GM19025 (cell line): ENCODE data around the gene KIF25.
"Not testable (repeated sequence)": the region's sequence is repeated elsewhere in the genome, so short reads cannot be mapped to it uniquely, and the experiment has no call there.

Source experiments
- ATAC-seq: cut with Tn5 transposase; IDR thresholded peaks from one replicate; pipeline ENCODE4 v1.9.1; 2021; ENCODE audit warnings: mild to moderate bottlenecking, low read depth, moderate library complexity; ENCODE audit not compliant: unreplicated experiment

The KIF25 gene

GRCh38 chr6:167993169-167993568 is 4.3 kb upstream of the KIF25 start:
- ATAC-seq: no peak

DNA sequence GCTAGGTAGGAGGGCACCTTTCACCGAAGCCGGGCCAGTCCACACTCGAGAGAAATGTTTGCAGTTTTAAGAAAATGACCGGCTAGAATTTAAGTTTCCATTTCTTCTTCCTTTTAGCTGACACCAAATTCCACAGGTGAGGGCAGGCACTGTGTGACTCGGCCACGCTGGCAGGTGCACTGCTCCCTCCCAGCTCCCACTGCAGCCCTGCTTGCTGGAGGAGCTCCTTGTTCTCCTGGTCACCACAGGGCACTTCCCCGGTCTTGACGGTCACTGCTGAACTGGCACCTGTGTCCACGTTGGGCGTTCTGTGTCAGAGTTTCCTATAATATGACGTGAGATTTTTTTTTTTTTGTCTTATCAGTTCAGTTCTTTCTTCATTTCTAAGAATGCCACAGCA is 3.6 kb upstream of the KIF25 start:
- no peak for ATAC-seq

- no peak for ATAC-seq
These were observed 2.2 kb upstream of the KIF25 start for GRCh38 chr6:167995302-167995701.

DNA sequence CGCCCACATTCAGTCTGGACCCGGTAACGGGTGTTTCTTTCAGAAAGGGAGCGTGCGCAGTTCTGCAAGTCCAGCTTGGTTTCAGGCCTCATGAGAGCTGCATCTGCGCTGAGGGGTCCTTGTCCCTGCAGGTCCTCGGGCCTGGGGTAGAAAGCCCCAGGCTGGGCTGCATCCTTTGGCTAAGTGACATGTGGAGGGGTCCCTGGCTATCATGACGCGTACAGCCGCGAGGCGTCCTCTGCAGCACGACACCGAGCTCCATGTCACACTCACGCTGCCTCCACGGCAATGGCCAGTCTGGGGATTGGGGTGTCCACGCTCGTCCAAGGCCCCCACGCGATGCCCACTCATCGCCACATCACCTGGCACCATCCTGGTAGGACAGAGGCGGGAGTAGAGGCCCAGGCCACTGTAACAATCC is 1.7 kb upstream of the KIF25 start:
- ATAC-seq: no peak

GRCh38 chr6:167996424-167997199 is 859 bp upstream of the KIF25 start:
- ATAC-seq: no peak

DNA sequence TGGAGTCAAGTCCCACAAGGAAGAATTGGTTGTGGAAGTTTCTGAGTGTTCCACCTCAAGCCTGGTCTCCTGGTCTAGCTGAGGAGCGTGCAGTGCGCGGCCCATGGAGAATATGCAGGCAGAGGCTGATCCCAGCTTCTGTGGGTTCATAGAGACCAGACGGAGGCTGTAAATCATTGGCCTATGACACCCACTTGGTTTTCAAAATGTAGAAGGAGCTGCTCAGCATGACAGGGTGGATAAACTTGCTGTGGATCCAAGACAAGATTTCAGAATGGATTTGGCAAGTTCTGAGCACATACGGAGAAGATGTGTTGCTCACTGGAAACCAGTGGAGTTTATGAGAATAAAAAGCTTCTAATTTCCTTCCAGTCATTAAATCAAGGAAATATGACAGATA is 744 bp downstream of the KIF25 start:
- no peak for ATAC-seq

DNA sequence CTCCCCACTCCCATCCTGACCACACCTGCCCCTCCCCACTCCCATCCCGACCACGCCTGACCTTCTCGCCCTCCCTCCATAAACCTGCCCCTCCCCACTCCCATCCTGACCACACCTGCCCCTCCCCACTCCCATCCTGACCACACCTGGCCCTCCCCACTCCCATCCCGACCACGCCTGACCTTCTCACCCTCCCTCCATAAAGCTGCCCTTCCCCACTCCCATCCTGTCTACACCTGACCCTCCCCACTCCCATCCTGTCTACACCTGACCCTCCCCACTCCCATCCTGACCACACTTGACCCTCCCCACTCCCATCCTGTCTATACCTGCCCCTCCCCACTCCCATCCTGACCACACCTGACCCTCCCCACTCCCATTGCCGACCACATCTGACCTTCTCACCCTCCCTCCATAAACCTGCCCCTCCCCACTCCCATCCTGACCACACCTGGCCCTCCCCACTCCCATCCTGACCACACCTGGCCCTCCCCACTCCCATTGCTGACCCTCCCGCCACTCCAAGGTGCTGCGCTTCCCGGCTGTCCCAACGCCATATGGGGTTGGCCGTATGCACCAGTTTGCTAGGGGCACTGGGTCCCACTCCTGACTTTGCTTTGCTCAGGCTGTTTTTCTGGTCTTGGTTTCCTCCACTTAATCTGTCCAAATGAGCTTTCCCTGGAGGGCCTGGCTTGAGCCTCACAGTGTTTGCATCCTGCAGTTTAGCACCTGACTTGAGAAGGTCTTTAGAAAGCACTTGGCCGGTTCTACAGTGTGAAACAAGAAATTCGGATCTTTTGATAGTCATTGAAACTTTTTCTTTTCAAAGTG is 2.9 kb downstream of the KIF25 start:
- ATAC-seq: no peak

GRCh38 chr6:168001029-168001332 is 3.5 kb downstream of the KIF25 start:
- no peak for ATAC-seq

- ATAC-seq: not testable (repeated sequence)
These were observed 4.0 kb downstream of the KIF25 start for GRCh38 chr6:168001514-168001913.

DNA sequence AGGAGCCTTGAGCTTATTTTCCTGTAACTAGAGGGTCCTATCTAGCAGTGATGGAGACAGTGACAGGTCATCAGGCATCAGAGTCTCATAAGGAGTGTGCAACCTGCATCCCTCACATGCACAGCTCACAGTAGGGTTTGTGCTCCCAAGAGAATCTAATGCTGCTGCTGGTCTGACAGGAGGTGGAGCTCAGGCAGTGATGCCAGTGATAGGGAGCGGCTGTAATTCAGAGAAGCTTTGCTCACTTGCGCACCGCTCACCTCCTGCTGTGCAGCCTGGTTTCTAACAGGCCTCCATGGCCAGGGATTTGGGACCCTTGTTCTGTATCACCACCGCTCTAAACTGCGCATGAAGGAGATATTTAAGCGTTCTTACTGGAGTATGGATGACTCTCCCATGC is 5.3 kb downstream of the KIF25 start:
- no peak for ATAC-seq

GRCh38 chr6:168004023-168004422 is 6.6 kb downstream of the KIF25 start:
- no peak for ATAC-seq

DNA sequence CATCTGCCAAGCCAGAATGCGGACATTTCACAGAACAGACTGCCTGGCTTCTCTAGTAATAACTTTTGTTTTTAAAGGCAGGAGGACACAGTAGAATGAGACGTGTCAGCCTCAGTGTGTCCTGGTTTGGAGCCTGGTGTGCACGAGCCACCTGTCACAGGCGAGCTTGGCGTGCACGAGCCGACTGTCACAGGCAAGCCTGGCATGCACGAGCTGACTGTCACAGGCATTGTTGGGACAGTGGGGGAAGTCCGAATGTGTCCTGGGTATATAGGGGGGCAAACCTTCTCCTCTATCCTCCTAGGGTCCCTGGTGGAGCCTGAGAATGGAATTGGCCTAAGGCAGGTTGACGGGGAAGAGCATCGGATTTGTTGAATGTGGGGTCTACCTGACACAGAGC is 7.5 kb downstream of the KIF25 start:
- no peak for ATAC-seq

GRCh38 chr6:168005796-168006195 is 8.3 kb downstream of the KIF25 start:
- ATAC-seq: no peak

- ATAC-seq: no peak
These were observed 10.3 kb downstream of the KIF25 start for GRCh38 chr6:168007592-168008338.

GRCh38 chr6:168009331-168009730 is 11.9 kb downstream of the KIF25 start:
- ATAC-seq: no peak

- no peak for ATAC-seq
These were observed 13.8 kb downstream of the KIF25 start for GRCh38 chr6:168011291-168011690.

- no peak for ATAC-seq
These were observed 15.2 kb downstream of the KIF25 start for GRCh38 chr6:168012431-168013249.

DNA sequence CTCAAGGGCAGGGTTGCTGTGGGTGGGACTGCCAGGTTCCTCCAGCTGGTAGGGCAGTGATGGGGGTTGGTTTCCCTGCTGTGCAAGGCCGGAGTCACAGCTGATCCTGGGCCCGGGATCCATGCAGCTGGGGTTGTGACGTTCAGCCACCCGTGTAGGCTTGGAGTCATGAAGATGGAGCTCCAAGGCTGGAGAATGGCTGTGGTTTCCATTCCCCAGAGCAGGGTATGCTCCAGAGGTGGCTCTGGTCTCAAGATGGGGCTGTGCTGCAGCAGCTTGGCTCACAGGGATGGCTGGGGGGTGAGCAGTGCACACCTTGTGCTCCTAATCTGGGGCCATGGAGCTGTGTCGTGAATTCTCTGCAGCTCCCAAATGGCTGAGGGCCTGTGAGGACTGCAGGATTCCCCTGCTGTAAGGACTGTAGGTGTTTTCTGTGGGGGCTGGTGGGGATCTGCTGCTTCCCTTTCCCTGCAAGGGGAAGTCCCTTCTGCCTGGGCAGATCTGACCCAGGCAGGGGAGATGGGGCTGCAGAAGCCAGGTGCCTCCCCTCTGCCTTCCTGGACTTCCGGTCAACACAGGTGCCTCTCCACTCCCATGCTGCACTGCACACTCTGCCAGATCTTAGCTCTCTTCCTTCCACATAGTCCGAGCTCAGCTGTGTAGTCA is 15.9 kb downstream of the KIF25 start:
- ATAC-seq: no peak

- no peak for ATAC-seq
These were observed 17.0 kb downstream of the KIF25 start for GRCh38 chr6:168014428-168014827.

GRCh38 chr6:168015009-168015408 is 17.5 kb downstream of the KIF25 start:
- no peak for ATAC-seq
